HepG2 (cell line): ENCODE results near the gene SHISA9. TPM values are rescaled to one million over a fixed set of nuclear protein-coding genes. Genes with fewer than 3 reads are reported as not detected.

Experiments
- ELF1 ChIP-seq: sonication (generic); formaldehyde crosslinking; IDR thresholded peaks from 2 replicates; pipeline ENCODE4 v1.4.0; 2020; ENCODE audit warnings: missing genetic modification reagents
- ELF4 ChIP-seq: sonication (generic); formaldehyde crosslinking; IDR thresholded peaks from 2 replicates; pipeline ENCODE4 v1.5.0; 2020; ENCODE audit warnings: missing genetic modification reagents, mild to moderate bottlenecking, moderate library complexity, borderline replicate concordance
- ETV5 ChIP-seq: IDR thresholded peaks from 2 replicates; pipeline ENCODE4 v1.6.1; 2018; ENCODE audit warnings: missing biosample characterization, missing genetic modification reagents, inconsistent platforms, borderline replicate concordance
- FOXK2 ChIP-seq: fragments of 450-650 bp; IDR thresholded peaks from 2 replicates; pipeline ENCODE4 v1.6.1; 2016
- FOXM1 ChIP-seq: sonication (generic); formaldehyde crosslinking; IDR thresholded peaks from 2 replicates; pipeline ENCODE4 v1.5.0; 2020; ENCODE audit warnings: missing genetic modification reagents
- MXI1 ChIP-seq: IDR thresholded peaks from 3 replicates; pipeline ENCODE4 v1.6.1; 2012; ENCODE audit warnings: low read depth, low read length, inconsistent platforms, borderline replicate concordance
- NFE2 ChIP-seq: sonication (generic); formaldehyde crosslinking; IDR thresholded peaks from 2 replicates; pipeline ENCODE4 v1.4.0; 2020; ENCODE audit warnings: missing genetic modification reagents
- SAP130 ChIP-seq: IDR thresholded peaks from 2 replicates; pipeline ENCODE4 v1.6.1; 2016; ENCODE audit warnings: low read depth
- ZEB1 ChIP-seq: IDR thresholded peaks from 2 replicates; pipeline ENCODE4 v1.6.1; 2012; ENCODE audit warnings: mild to moderate bottlenecking, low read depth, inconsistent platforms; ENCODE audit not compliant: insufficient replicate concordance
- ZNF230 ChIP-seq: sonication (generic); formaldehyde crosslinking; IDR thresholded peaks from 2 replicates; pipeline ENCODE4 v1.4.0; 2020; ENCODE audit warnings: mild to moderate bottlenecking, missing genetic modification reagents
- ZNF260 ChIP-seq: sonication (generic); formaldehyde crosslinking; IDR thresholded peaks from 2 replicates; pipeline ENCODE4 v1.4.0; 2020; ENCODE audit warnings: missing genetic modification reagents, low read depth, mild to moderate bottlenecking, borderline replicate concordance
- ZNF430 ChIP-seq: sonication (generic); formaldehyde crosslinking; IDR thresholded peaks from 2 replicates; pipeline ENCODE4 v1.9.0; 2021; ENCODE audit warnings: mild to moderate bottlenecking, missing genetic modification reagents
- ZNF629 ChIP-seq: sonication (generic); formaldehyde crosslinking; conservative IDR thresholded peaks from 2 replicates; pipeline ENCODE4 v1.5.0; 2020; ENCODE audit warnings: missing genetic modification reagents
- polyA plus RNA-seq, 8 experiments: library from polyadenylated mRNA; depleted of rRNA in 3 of 8; stranded (reverse) in 7 of 8; unstranded in 1 of 8; fragments of >200 nt; fragmentation: Illumina TruSeq in 4 of 8; extraction: Trizol in 4 of 8; gene quantifications; 2 replicates each; pipeline versions ENCODE4 v1.2.1 to v1.2.3, GENCODE V29; 2011 to 2016; ENCODE audit warnings: low read depth in 4 of 8, missing spikeins in 1 of 8, mixed read lengths in 1 of 8; ENCODE audit not compliant: insufficient read depth in 1 of 8
- total RNA-seq, 5 experiments: library from RNA; depleted of rRNA; stranded (reverse); fragments of >200 nt; fragmentation: Illumina TruSeq; extraction: Trizol; gene quantifications; 2 replicates each; pipeline ENCODE4 v1.2.3, GENCODE V29; 2016; ENCODE audit warnings: low read depth in 1 of 5
- TF ChIP-seq, protein P1 (sequence below): sonication (generic); formaldehyde crosslinking; IDR thresholded peaks from 2 replicates; pipeline ENCODE4 v1.4.0; 2020; ENCODE audit warnings: missing genetic modification reagents
- TF ChIP-seq, protein P2 (sequence below): sonication (generic); formaldehyde crosslinking; IDR thresholded peaks from 2 replicates; pipeline ENCODE4 v1.4.0; 2020; ENCODE audit warnings: missing genetic modification reagents, borderline replicate concordance
- TF ChIP-seq, protein P3 (sequence below): sonication (generic); formaldehyde crosslinking; IDR thresholded peaks from 2 replicates; pipeline ENCODE4 v1.5.1; 2020; ENCODE audit warnings: mild to moderate bottlenecking, missing genetic modification reagents, borderline replicate concordance
- TF ChIP-seq, protein P4 (sequence below): sonication (generic); formaldehyde crosslinking; IDR thresholded peaks from 2 replicates; pipeline ENCODE4 v1.5.0; 2020; ENCODE audit warnings: missing genetic modification reagents, mild to moderate bottlenecking, borderline replicate concordance
- TF ChIP-seq, protein P5 (sequence below): sonication (generic); formaldehyde crosslinking; conservative IDR thresholded peaks from 2 replicates; pipeline ENCODE4 v1.4.0; 2020; ENCODE audit warnings: missing genetic modification reagents
- TF ChIP-seq, protein P6 (sequence below): sonication (generic); formaldehyde crosslinking; IDR thresholded peaks from 2 replicates; pipeline ENCODE4 v1.4.0; 2020; ENCODE audit warnings: missing genetic modification reagents

The SHISA9 gene
- total and polyA plus RNA-seq, 2 of the 13 experiments (the other 11 are each of a cell fraction or from before 2014, with no cell fraction given): 0.01 TPM; not detected in 1

DNA sequence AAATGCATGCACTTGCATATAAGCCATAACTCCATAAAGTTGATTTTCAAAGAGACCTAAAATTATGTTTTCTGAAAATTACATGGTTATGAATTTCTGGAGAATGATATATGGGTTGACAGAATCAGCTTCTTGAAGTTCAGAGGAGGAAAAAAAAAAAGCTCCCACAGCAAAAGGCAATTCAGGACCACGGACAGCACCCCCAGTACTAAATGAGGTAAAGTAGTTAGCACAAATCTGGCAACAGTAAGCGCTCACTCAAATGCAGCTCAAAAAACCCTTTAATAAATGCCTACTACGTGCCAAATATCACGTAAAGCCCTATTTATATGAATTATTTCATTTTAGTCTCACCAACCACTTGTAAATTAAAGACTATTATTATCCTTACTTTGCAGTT lies 135.2 kb downstream of the SHISA9 start (continued):
- TF ChIP-seq, protein P1, sequence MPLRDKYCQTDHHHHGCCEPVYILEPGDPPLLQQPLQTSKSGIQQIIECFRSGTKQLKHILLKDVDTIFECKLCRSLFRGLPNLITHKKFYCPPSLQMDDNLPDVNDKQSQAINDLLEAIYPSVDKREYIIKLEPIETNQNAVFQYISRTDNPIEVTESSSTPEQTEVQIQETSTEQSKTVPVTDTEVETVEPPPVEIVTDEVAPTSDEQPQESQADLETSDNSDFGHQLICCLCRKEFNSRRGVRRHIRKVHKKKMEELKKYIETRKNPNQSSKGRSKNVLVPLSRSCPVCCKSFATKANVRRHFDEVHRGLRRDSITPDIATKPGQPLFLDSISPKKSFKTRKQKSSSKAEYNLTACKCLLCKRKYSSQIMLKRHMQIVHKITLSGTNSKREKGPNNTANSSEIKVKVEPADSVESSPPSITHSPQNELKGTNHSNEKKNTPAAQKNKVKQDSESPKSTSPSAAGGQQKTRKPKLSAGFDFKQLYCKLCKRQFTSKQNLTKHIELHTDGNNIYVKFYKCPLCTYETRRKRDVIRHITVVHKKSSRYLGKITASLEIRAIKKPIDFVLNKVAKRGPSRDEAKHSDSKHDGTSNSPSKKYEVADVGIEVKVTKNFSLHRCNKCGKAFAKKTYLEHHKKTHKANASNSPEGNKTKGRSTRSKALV (CRISPR knock-in tag): no peak
- TF ChIP-seq FOXM1 (CRISPR knock-in tag) (no peak), SAP130 (CRISPR knock-in tag) (peak; percentile 42), ZNF629 (CRISPR knock-in tag) (no peak), ZNF230 (CRISPR knock-in tag) (0 out of 2 replicates have a peak, but pooled peaks have one; percentile 40), ZNF430 (CRISPR knock-in tag) (peak; percentile 69; the same call in 1 of the 2 replicates), MXI1 (no peak), ELF1 (CRISPR knock-in tag) (no peak), ETV5 (CRISPR knock-in tag) (no peak), ELF4 (no peak), ZEB1 (no peak), FOXK2 (no peak), ZNF260 (CRISPR knock-in tag) (no peak), NFE2 (CRISPR knock-in tag) (no peak)
- TF ChIP-seq, protein P2, sequence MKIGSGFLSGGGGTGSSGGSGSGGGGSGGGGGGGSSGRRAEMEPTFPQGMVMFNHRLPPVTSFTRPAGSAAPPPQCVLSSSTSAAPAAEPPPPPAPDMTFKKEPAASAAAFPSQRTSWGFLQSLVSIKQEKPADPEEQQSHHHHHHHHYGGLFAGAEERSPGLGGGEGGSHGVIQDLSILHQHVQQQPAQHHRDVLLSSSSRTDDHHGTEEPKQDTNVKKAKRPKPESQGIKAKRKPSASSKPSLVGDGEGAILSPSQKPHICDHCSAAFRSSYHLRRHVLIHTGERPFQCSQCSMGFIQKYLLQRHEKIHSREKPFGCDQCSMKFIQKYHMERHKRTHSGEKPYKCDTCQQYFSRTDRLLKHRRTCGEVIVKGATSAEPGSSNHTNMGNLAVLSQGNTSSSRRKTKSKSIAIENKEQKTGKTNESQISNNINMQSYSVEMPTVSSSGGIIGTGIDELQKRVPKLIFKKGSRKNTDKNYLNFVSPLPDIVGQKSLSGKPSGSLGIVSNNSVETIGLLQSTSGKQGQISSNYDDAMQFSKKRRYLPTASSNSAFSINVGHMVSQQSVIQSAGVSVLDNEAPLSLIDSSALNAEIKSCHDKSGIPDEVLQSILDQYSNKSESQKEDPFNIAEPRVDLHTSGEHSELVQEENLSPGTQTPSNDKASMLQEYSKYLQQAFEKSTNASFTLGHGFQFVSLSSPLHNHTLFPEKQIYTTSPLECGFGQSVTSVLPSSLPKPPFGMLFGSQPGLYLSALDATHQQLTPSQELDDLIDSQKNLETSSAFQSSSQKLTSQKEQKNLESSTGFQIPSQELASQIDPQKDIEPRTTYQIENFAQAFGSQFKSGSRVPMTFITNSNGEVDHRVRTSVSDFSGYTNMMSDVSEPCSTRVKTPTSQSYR: peak; percentile 56; the same call in 1 of the 2 replicates
- TF ChIP-seq, protein P3, sequence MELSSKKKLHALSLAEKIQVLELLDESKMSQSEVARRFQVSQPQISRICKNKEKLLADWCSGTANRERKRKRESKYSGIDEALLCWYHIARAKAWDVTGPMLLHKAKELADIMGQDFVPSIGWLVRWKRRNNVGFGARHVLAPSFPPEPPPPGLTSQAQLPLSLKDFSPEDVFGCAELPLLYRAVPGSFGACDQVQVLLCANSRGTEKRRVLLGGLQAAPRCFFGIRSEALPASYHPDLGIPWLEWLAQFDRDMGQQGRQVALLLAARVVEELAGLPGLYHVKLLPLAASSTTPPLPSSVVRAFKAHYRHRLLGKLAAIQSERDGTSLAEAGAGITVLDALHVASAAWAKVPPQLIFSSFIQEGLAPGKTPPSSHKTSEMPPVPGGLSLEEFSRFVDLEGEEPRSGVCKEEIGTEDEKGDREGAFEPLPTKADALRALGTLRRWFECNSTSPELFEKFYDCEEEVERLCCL (CRISPR knock-in tag): no peak
- TF ChIP-seq, protein P4, sequence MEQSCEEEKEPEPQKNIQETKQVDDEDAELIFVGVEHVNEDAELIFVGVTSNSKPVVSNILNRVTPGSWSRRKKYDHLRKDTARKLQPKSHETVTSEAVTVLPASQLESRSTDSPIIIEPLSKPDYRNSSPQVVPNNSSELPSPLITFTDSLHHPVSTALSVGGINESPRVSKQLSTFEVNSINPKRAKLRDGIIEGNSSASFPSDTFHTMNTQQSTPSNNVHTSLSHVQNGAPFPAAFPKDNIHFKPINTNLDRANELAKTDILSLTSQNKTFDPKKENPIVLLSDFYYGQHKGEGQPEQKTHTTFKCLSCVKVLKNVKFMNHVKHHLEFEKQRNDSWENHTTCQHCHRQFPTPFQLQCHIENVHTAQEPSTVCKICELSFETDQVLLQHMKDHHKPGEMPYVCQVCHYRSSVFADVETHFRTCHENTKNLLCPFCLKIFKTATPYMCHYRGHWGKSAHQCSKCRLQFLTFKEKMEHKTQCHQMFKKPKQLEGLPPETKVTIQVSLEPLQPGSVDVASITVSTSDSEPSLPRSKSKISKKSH: no peak
- TF ChIP-seq, protein P5, sequence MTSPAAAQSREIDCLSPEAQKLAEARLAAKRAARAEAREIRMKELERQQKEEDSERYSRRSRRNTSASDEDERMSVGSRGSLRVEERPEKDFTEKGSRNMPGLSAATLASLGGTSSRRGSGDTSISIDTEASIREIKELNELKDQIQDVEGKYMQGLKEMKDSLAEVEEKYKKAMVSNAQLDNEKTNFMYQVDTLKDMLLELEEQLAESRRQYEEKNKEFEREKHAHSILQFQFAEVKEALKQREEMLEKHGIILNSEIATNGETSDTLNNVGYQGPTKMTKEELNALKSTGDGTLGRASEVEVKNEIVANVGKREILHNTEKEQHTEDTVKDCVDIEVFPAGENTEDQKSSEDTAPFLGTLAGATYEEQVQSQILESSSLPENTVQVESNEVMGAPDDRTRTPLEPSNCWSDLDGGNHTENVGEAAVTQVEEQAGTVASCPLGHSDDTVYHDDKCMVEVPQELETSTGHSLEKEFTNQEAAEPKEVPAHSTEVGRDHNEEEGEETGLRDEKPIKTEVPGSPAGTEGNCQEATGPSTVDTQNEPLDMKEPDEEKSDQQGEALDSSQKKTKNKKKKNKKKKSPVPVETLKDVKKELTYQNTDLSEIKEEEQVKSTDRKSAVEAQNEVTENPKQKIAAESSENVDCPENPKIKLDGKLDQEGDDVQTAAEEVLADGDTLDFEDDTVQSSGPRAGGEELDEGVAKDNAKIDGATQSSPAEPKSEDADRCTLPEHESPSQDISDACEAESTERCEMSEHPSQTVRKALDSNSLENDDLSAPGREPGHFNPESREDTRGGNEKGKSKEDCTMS (CRISPR knock-in tag): peak; percentile 90; the same call in 1 of the 2 replicates
- TF ChIP-seq, protein P6, sequence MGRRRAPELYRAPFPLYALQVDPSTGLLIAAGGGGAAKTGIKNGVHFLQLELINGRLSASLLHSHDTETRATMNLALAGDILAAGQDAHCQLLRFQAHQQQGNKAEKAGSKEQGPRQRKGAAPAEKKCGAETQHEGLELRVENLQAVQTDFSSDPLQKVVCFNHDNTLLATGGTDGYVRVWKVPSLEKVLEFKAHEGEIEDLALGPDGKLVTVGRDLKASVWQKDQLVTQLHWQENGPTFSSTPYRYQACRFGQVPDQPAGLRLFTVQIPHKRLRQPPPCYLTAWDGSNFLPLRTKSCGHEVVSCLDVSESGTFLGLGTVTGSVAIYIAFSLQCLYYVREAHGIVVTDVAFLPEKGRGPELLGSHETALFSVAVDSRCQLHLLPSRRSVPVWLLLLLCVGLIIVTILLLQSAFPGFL (CRISPR knock-in tag): no peak
